PFSK-1 (cell line): ENCODE results near the gene CHID1.

Experiments used
- FOXP2 ChIP-seq: optimal IDR thresholded peaks from 2 replicates; pipeline ENCODE3; 2011; ENCODE audit warnings: borderline replicate concordance, control low read depth, inconsistent platforms; ENCODE audit not compliant: insufficient read depth; ENCODE audit errors: extremely low read length, extremely low read depth
- POLR2AphosphoS5 ChIP-seq: IDR thresholded peaks from 2 replicates; pipeline ENCODE4 v1.6.1; 2012; ENCODE audit warnings: low read depth, mild to moderate bottlenecking, control low read depth, low read length, moderate library complexity
- REST ChIP-seq, 2 experiments: IDR thresholded peaks; 2 replicates each; pipeline versions ENCODE4 v1.6.1 to v1.8.0; 2011 to 2012; ENCODE audit warnings: low read depth in 2 of 2, low read length in 2 of 2, control low read depth in 1 of 2, inconsistent platforms in 1 of 2, mild to moderate bottlenecking in 1 of 2, moderate library complexity in 1 of 2; ENCODE audit not compliant: insufficient read depth in 1 of 2
- SIN3A ChIP-seq: IDR thresholded peaks from 2 replicates; pipeline ENCODE4 v1.6.1; 2012; ENCODE audit warnings: mild to moderate bottlenecking, low read length, moderate library complexity, borderline replicate concordance; ENCODE audit not compliant: insufficient read depth
- TAF1 ChIP-seq: IDR thresholded peaks from 2 replicates; pipeline ENCODE4 v1.6.1; 2012; ENCODE audit warnings: low read length, control low read depth, borderline replicate concordance; ENCODE audit not compliant: insufficient read depth

Gene CHID1

GRCh38 chr11:933936-934335 is 23.3 kb upstream of the CHID1 start:
- no peak for TF ChIP-seq REST (IDR thresholded peaks at IDR 0.05; ENCODE audit: insufficient read depth in 1 of 2, low read depth in 2 of 2, low read length in 2 of 2)
- TF ChIP-seq TAF1 = no peak
- no peak for TF ChIP-seq SIN3A
- TF ChIP-seq FOXP2 = no peak
- no peak for TF ChIP-seq POLR2AphosphoS5

DNA sequence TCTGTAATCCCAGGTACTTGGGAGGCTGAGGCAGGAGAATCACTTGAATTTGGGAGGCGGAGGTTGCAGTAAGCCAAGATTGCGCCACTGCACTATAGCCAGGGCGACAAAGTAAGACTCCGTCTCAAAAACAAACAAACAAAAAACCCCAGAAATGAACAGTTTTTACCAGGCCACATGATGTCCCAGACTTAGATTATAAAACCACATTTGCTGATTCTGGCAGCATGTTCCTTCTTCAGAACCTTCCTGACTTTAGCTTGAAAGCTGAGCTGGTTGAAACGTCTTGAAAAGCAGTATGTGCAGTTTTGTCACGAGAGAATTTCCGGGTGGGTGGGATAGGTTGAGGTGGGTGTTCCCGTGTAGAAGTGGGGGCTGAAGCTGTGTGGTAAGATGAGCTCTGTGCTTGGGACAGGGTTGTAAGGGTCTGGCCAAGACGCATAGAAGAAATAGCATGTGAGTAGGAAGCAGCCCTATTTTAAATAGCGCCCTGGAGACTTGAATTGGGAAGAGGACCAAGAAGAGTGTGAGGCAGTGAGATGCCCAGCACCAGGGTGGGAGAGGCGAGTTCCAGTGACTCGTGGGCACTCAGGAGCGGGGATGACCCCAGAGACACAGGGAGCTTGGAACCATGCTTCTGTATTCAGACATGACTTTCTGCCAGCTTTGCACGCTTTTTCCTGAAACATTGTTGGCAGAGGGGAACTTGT is 22.7 kb upstream of the CHID1 start:
- TF ChIP-seq SIN3A (no peak), TAF1 (no peak), REST (IDR thresholded peaks at IDR 0.05; ENCODE audit: insufficient read depth in 1 of 2, low read depth in 2 of 2, low read length in 2 of 2) (no peak)

DNA sequence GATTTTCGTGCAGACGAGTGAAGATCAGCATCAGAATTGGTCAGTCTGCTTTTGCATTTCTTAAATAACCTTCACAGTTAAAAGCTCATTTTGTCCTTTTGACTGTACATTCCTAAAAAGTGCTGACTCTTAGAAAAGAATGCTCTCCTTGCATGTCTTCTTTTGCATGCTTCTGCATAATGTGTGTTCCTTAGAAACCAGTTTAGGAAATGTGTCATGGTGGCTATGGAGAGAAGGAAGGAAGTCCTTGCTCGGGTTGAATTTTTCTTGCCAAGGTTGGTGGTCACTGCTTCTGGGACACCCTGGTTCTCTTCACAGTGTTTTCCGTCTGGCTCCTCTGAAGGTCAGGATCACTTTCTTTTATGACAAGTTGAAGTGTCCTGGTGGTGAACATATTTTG is 21.8 kb upstream of the CHID1 start:
- TF ChIP-seq FOXP2 (no peak), TAF1 (no peak), SIN3A (no peak), REST (IDR thresholded peaks at IDR 0.05; ENCODE audit: insufficient read depth in 1 of 2, low read depth in 2 of 2, low read length in 2 of 2) (no peak), POLR2AphosphoS5 (no peak)

GRCh38 chr11:931385-931784 is 20.8 kb upstream of the CHID1 start:
- TF ChIP-seq TAF1 (no peak), REST (IDR thresholded peaks at IDR 0.05; ENCODE audit: insufficient read depth in 1 of 2, low read depth in 2 of 2, low read length in 2 of 2) (no peak), SIN3A (no peak; the same call in 1 of the 2 replicates), FOXP2 (no peak), POLR2AphosphoS5 (no peak)

DNA sequence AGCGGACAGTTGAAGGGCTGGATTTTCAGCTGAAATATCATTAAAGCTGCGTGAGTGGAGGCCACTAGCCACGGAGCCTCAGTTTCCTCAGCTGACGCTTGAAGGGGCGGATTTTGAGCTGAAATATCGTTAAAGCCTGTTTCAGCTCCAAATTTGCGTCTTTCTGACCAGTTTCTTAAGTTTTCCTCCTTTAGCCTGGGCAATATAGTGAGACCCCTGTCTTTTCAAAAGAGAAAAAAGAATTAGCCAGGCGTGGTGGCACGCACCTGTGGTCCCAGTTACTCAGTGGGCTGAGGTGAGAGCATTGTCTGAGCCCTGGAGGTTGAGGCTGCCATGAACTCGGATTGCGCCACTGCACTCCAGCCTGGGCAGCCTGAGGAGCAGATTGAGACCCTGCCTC is 18.8 kb upstream of the CHID1 start:
- TF ChIP-seq SIN3A (no peak), REST (IDR thresholded peaks at IDR 0.05; ENCODE audit: insufficient read depth in 1 of 2, low read depth in 2 of 2, low read length in 2 of 2) (no peak), POLR2AphosphoS5 (no peak), TAF1 (no peak)
